SK-N-SH treated with all-trans-retinoic acid at 6 μM for 48 hours (cell line): ENCODE results near the gene ZNF319.

Experiments used
- ATAC-seq: fragments of 200-7000 bp; cut with Tn5 transposase; 3 replicates; pipeline ENCODE4 v1.9.1; 2020; ENCODE audit warnings: mild to moderate bottlenecking, moderate library complexity
- ARNTL ChIP-seq: fragments of 450-650 bp; formaldehyde crosslinking; IDR thresholded peaks from 2 replicates; pipeline ENCODE4 v1.5.0; 2020; ENCODE audit warnings: low read depth, mild to moderate bottlenecking, moderate library complexity, borderline replicate concordance
- BACH2 ChIP-seq: fragments of 250-450 bp; sonication (Bioruptor Pico); IDR thresholded peaks from 2 replicates; pipeline ENCODE4 v1.9.0; 2021; ENCODE audit warnings: mild to moderate bottlenecking, borderline replicate concordance
- CREB5 ChIP-seq: fragments of 250-450 bp; sonication (Bioruptor Pico); IDR thresholded peaks from 2 replicates; pipeline ENCODE4 v1.5.1; 2020; ENCODE audit warnings: low read depth, mild to moderate bottlenecking, moderate library complexity
- CSDC2 ChIP-seq: fragments of 250-450 bp; sonication (Bioruptor Pico); IDR thresholded peaks from 2 replicates; pipeline ENCODE4 v1.5.0; 2020; ENCODE audit warnings: mild to moderate bottlenecking, moderate library complexity
- ESRRG ChIP-seq: fragments of 250-450 bp; sonication (Bioruptor Pico); IDR thresholded peaks from 2 replicates; pipeline ENCODE4 v1.6.1; 2021; ENCODE audit warnings: mild to moderate bottlenecking
- GLIS3 ChIP-seq: fragments of 250-450 bp; sonication (Bioruptor Pico); IDR thresholded peaks from 2 replicates; pipeline ENCODE4 v1.5.0; 2020; ENCODE audit warnings: mild to moderate bottlenecking, moderate library complexity
- ISL1 ChIP-seq: fragments of 250-450 bp; sonication (Bioruptor Pico); IDR thresholded peaks from 2 replicates; pipeline ENCODE4 v2.1.2; 2022; ENCODE audit warnings: mild to moderate bottlenecking, moderate library complexity
- OSR1 ChIP-seq: fragments of 250-450 bp; sonication (Bioruptor Pico); IDR thresholded peaks from 2 replicates; pipeline ENCODE4 v1.8.0; 2022; ENCODE audit warnings: moderate library complexity, mild to moderate bottlenecking, inconsistent platforms
- POU6F1 ChIP-seq: fragments of 250-450 bp; sonication (Bioruptor Pico); IDR thresholded peaks from 2 replicates; pipeline ENCODE4 v1.8.0; 2021; ENCODE audit warnings: low read depth, mild to moderate bottlenecking, moderate library complexity, borderline replicate concordance
- PPARA ChIP-seq: fragments of 250-450 bp; sonication (Bioruptor Pico); IDR thresholded peaks from 2 replicates; pipeline ENCODE4 v1.5.0; 2020; ENCODE audit warnings: mild to moderate bottlenecking, borderline replicate concordance
- SNAI2 ChIP-seq: fragments of 250-450 bp; sonication (Bioruptor Pico); IDR thresholded peaks from 2 replicates; pipeline ENCODE4 v1.5.0; 2020; ENCODE audit warnings: mild to moderate bottlenecking, moderate library complexity
- TCF4 ChIP-seq: fragments of 250-450 bp; sonication (Bioruptor Pico); IDR thresholded peaks from 2 replicates; pipeline ENCODE4 v1.8.0; 2021; ENCODE audit warnings: mild to moderate bottlenecking, moderate library complexity, borderline replicate concordance
- TOX ChIP-seq: fragments of 250-450 bp; sonication (Bioruptor Pico); IDR thresholded peaks from 2 replicates; pipeline ENCODE4 v1.8.0; 2021; ENCODE audit warnings: mild to moderate bottlenecking, moderate library complexity, borderline replicate concordance
- ZFP3 ChIP-seq: fragments of 250-450 bp; sonication (Bioruptor Pico); IDR thresholded peaks from 2 replicates; pipeline ENCODE4 v1.5.0; 2020; ENCODE audit warnings: mild to moderate bottlenecking, moderate library complexity
- ZNF565 ChIP-seq: fragments of 450-650 bp; formaldehyde crosslinking; conservative IDR thresholded peaks from 2 replicates; pipeline ENCODE4 v1.5.0; 2020; ENCODE audit warnings: low read depth, mild to moderate bottlenecking, moderate library complexity
- ZNF70 ChIP-seq: fragments of 450-650 bp; formaldehyde crosslinking; IDR thresholded peaks from 2 replicates; pipeline ENCODE4 v1.5.0; 2020; ENCODE audit warnings: mild to moderate bottlenecking, moderate library complexity
- ZNF8 ChIP-seq: fragments of 450-650 bp; formaldehyde crosslinking; IDR thresholded peaks from 2 replicates; pipeline ENCODE4 v1.5.0; 2020; ENCODE audit warnings: mild to moderate bottlenecking, moderate library complexity
- TF ChIP-seq, protein P1 (sequence below): fragments of 250-450 bp; sonication (Bioruptor Pico); IDR thresholded peaks from 2 replicates; pipeline ENCODE4 v1.8.0; 2020; ENCODE audit warnings: mild to moderate bottlenecking, moderate library complexity, borderline replicate concordance
- TF ChIP-seq, protein P2 (sequence below): fragments of 250-450 bp; sonication (Bioruptor Pico); IDR thresholded peaks from 2 replicates; pipeline ENCODE4 v1.5.0; 2020; ENCODE audit warnings: mild to moderate bottlenecking, moderate library complexity
- TF ChIP-seq, protein P3 (sequence below): fragments of 250-450 bp; sonication (Bioruptor Pico); IDR thresholded peaks from 2 replicates; pipeline ENCODE4 v1.5.1; 2021; ENCODE audit warnings: mild to moderate bottlenecking, moderate library complexity

ZNF319 gene

GRCh38 chr16:57972306-57972705 is 28.2 kb downstream of the ZNF319 start:
- TF ChIP-seq ISL1: no peak
- peak; percentile 81 for TF ChIP-seq ZNF70 (CRISPR knock-in tag)
- no peak for TF ChIP-seq BACH2 (CRISPR knock-in tag)
- ATAC-seq: no peak

DNA sequence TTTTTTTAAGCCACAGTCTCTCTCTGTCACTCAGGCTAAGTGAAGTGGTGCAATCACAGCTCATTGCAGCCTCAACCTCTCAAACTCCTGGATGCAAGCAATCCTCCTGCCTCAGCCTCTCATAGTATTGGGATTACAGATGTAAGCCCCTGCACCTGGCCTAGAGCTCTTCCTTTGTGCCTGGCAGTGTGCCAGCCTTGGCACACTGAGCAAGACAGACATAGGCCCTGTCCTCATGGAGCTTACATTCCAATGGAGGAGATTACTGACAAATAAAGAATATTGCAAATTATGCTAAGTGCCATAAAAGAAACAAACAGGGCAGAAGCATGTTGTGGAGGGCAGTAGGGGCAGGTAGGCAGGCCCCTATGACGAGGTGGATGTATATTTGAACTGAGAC is 28.6 kb downstream of the ZNF319 start:
- no peak for ATAC-seq
- no peak for TF ChIP-seq ZNF8 (CRISPR knock-in tag)
- TF ChIP-seq PPARA (CRISPR knock-in tag): no peak
- TF ChIP-seq, protein P1, sequence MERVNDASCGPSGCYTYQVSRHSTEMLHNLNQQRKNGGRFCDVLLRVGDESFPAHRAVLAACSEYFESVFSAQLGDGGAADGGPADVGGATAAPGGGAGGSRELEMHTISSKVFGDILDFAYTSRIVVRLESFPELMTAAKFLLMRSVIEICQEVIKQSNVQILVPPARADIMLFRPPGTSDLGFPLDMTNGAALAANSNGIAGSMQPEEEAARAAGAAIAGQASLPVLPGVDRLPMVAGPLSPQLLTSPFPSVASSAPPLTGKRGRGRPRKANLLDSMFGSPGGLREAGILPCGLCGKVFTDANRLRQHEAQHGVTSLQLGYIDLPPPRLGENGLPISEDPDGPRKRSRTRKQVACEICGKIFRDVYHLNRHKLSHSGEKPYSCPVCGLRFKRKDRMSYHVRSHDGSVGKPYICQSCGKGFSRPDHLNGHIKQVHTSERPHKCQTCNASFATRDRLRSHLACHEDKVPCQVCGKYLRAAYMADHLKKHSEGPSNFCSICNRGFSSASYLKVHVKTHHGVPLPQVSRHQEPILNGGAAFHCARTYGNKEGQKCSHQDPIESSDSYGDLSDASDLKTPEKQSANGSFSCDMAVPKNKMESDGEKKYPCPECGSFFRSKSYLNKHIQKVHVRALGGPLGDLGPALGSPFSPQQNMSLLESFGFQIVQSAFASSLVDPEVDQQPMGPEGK (CRISPR knock-in tag): no peak
- TF ChIP-seq TCF4 (CRISPR knock-in tag): no peak
- no peak for TF ChIP-seq BACH2 (CRISPR knock-in tag)
- TF ChIP-seq CSDC2 (CRISPR knock-in tag): no peak
- no peak for TF ChIP-seq ZFP3 (CRISPR knock-in tag)
- TF ChIP-seq ARNTL (CRISPR knock-in tag): no peak
- TF ChIP-seq ESRRG (CRISPR knock-in tag): no peak
- TF ChIP-seq ZNF70 (CRISPR knock-in tag): no peak
- TF ChIP-seq TOX (CRISPR knock-in tag): no peak
- no peak for TF ChIP-seq ZNF565 (CRISPR knock-in tag)
- TF ChIP-seq POU6F1 (CRISPR knock-in tag): no peak
- no peak for TF ChIP-seq GLIS3 (CRISPR knock-in tag)
- no peak for TF ChIP-seq OSR1 (CRISPR knock-in tag)
- TF ChIP-seq CREB5: no peak
- TF ChIP-seq, protein P2, sequence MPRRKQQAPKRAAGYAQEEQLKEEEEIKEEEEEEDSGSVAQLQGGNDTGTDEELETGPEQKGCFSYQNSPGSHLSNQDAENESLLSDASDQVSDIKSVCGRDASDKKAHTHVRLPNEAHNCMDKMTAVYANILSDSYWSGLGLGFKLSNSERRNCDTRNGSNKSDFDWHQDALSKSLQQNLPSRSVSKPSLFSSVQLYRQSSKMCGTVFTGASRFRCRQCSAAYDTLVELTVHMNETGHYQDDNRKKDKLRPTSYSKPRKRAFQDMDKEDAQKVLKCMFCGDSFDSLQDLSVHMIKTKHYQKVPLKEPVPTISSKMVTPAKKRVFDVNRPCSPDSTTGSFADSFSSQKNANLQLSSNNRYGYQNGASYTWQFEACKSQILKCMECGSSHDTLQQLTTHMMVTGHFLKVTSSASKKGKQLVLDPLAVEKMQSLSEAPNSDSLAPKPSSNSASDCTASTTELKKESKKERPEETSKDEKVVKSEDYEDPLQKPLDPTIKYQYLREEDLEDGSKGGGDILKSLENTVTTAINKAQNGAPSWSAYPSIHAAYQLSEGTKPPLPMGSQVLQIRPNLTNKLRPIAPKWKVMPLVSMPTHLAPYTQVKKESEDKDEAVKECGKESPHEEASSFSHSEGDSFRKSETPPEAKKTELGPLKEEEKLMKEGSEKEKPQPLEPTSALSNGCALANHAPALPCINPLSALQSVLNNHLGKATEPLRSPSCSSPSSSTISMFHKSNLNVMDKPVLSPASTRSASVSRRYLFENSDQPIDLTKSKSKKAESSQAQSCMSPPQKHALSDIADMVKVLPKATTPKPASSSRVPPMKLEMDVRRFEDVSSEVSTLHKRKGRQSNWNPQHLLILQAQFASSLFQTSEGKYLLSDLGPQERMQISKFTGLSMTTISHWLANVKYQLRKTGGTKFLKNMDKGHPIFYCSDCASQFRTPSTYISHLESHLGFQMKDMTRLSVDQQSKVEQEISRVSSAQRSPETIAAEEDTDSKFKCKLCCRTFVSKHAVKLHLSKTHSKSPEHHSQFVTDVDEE (CRISPR knock-in tag): no peak
- TF ChIP-seq, all 23 proteins: peak for 0

DNA sequence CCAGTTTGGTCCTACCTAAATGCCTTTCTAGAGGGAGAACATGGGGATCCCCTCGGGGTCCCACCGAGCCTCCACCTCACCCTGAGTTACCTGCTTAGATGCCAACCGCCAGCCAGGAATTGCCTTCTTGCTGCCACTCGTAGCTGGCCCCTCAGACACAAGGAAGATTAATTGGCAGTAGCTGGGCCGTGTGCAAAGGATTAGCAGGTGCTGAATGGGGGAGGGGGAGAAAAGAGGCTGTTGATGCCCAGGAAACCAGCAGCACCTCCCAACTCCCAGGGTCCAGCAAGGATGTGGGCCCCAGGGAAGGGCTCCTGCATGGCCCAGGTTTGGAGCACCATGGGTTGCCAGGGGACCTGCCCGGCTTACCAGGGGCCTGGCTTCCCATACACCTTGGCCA is 29.5 kb downstream of the ZNF319 start, which contains the start of gene CNGB1:
Gene CNGB1 (minus strand): TSS at position 159 of the 400 bp plus-strand sequence. CDS start 3,842 bp downstream, outside the sequence.
- TF ChIP-seq ISL1 (no peak), POU6F1 (CRISPR knock-in tag) (no peak), SNAI2 (CRISPR knock-in tag) (no peak), ESRRG (CRISPR knock-in tag) (no peak)
- TF ChIP-seq, protein P3, sequence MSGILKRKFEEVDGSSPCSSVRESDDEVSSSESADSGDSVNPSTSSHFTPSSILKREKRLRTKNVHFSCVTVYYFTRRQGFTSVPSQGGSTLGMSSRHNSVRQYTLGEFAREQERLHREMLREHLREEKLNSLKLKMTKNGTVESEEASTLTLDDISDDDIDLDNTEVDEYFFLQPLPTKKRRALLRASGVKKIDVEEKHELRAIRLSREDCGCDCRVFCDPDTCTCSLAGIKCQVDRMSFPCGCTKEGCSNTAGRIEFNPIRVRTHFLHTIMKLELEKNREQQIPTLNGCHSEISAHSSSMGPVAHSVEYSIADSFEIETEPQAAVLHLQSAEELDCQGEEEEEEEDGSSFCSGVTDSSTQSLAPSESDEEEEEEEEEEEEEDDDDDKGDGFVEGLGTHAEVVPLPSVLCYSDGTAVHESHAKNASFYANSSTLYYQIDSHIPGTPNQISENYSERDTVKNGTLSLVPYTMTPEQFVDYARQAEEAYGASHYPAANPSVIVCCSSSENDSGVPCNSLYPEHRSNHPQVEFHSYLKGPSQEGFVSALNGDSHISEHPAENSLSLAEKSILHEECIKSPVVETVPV (CRISPR knock-in tag): no peak
- TF ChIP-seq, all 23 proteins: peak for 0
- ATAC-seq: no peak
